GM19239 (cell line): ENCODE measurements around the gene NEUROD6.

ENCODE experiments used
- DNase-seq: peaks from one replicate; pipeline ENCODE4 v3.0.0; 2011; ENCODE audit warnings: low spot score; ENCODE audit not compliant: insufficient read length
- FAIRE-seq: peaks from 2 replicates; lab custom pipeline; 2011; peaks lifted over from hg19 to GRCh38; lab: Jason Lieb, UNC

Gene NEUROD6

DNA sequence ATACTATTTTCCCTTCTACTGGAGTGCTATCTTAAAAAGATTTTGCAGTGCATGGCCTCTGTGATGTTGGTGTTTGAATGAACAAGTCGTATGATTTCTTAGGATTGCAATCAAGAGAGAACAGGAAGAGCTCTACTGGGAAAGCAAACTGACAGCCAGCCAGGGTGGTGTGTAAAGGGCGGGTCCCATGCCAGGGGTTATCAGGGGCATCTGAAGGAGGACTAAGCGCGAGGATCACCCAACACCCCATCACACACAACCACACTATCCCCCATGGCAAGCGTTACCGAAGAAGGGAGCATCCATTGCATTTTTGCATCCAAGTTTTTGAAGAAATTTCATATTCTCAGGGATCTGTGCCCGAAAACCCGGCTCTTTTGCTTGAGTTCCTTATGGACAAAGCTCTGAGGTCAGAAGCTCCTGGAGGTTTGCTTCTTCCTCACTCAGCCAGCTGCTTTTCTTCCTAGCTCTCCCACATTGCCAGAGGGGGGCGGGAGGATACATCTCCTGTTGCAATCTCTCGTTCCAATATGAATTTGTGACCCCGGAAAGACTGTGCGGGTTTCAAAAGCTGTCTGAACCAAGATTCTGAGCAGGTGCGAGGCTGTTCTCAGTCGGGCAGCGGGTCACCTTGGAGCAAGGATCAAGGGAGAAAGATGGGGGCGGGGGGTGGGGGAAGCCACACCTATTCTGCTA is 5.2 kb downstream of the NEUROD6 start:
- no peak for FAIRE-seq
- DNase-seq, result no peak

DNA sequence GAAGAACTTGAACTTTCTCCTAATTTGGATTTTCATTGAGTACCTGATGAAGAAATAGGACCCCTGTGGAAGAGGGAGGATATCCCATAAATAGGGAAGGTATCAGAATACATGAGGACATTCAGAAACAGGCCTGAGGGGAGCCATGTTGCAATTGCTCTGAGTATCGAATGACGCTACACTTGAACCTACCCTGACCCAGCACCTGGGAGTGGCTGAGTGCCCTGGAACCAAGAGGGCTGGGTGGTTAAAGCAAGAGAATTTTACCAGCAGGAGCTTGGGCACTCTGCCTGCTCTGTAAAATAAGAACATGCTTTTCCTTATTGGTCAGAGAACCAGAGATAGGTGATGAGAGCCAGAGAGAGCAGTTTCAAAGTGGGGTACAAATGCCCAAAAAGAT is 7.2 kb downstream of the NEUROD6 start:
- no peak for DNase-seq
- FAIRE-seq, result no peak

DNA sequence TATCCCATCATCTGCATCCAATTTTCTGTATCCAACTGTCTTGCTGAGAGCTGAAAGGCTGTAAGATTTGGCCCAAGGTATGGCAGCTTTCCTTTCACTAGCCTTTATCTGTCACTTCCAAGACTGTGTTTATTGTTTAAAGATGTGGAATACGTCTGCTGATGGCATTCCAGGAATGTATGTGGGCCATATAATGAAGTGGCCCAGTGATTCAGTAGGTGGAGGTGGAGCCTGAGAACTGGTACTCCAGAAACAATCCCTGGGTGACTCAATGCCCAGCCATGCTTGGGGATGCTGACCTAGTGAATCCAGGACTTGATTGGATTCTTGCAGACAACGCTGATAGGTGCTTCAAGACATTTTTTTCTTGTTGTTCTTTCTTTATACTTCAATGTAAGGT is 13.5 kb downstream of the NEUROD6 start:
- DNase-seq, result no peak
- no peak for FAIRE-seq

DNA sequence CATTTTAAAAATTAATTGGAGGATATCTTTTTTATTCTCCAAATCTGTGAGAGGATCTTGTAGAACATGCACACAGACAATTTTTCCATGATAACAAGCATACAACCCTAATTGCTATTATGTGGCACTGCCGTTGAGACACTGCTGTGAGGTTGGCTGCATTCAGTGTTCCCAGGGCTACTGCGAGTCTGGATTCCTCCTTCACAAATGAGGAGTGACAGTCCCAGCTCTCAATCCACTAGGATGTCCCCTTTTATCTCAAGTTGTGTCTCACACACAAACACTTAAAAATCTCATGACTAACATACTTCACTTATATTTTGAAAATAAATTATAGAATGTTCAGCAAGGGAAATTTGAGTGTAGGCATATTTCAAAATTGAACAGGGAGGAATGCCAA is 14.1 kb downstream of the NEUROD6 start:
- DNase-seq, result no peak
- no peak for FAIRE-seq

DNA sequence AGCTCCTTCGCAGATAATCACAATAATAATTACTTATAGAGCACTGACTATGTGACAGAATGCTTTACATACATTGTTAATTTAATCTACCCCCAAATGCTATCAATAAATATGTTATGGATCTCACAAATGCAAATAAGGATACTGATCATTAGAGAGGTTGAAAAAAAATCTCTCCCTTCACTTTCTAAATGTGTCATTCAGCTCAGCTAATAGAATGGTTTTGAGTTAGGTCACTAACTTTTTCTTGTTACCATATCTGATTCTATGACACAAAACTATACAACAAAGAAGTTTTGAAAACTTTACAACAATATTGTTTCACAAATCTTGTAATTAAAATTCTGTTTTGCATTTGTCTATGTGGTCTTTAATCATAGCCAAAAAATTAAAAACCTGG is 17.4 kb downstream of the NEUROD6 start:
- FAIRE-seq, result no peak
- DNase-seq, result no peak

DNA sequence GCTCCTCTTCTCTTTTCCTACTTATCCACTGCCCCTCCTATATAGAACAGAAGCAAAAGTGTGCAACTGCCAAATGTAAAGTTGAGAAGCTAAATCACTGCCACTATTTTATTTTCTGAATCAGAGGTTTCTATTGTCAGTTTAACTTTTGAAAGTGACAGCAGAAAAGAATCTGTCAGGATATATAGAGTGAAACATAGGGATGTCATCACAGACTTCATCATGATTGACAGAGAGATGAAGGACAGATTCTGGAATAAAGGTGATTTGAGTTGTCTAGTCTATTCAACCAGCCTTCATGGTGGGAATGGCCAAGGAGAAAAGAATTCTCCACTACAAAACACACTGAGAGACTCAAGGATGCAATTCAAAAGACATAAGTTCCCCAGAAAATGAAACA is 19.9 kb downstream of the NEUROD6 start:
- FAIRE-seq (no peak), DNase-seq (no peak)

DNA sequence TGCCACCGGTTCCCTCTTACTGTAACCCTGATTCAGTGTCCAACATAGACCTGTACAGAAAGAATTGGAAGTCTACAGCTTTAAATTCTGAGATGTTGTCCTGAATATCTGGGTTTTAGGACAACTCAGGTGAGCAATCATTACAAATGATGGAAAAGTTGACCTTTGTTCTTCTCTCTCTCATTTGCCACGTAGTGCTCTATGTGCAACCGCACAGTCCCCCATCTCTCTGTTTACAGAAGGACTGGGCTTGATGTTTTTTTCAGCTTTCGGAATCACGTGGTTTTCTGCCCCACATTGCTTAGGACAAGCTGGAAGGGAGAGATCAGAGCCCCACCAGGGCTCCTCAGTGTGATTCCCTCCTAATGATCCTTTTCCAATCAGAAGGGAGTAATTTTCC is 22.2 kb downstream of the NEUROD6 start:
- DNase-seq (no peak), FAIRE-seq (no peak)

DNA sequence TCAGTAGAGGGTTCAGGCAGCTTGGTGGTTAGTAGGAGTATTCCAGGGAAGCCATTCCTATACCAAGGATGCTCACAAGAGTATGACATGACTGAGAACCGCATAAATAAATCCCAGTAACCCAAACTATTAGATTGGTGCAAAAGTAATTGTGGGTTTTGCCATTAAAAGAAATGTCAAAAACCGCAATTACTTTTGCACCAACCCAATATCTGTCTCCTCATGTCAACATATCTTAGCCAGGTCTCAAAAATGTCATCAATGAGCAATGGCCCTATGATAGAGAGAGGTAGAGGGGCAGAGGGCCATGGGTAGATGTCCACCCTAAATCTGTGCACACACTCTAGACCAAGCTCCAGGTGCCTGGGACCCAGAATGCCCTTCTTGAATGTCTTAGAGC is 23.6 kb downstream of the NEUROD6 start:
- FAIRE-seq, result no peak
- no peak for DNase-seq

DNA sequence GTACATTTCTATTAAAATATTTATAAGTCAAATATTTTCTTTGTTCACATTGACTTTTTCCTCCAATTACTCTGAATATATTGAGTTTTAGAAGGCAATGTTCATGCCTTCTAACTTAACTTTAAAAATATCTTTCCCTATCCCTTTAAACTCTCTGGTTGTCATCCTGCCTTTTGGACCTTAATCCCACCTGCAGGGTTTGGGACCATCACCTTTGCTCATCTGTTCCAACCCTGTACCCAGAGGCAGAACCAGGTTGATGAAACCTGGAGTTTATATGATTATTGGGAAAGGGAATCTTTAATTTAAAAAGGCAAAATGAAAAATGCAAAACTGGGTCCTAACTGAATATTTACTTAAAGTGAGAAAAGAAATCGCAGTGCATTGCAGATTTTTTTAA is 24.8 kb downstream of the NEUROD6 start:
- DNase-seq (no peak), FAIRE-seq (no peak)

DNA sequence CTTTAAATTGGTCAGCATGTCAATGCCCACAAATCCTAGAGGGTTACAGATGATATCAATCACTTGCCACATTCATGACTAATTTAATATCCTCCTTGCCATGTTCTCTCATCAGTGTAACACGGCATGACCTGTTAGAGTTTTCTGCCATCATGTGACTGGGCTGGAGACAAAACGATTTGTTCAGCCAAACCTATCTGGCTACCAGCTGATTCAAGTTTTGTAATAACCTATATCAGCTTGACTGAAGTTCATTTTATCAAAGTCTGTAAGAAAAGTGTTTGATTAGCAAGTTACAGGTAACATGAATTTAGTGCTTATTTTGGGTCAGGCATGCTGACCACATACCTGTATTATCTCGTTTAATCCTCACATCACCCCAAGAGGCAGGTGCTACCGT is 25.7 kb downstream of the NEUROD6 start:
- no peak for FAIRE-seq

DNA sequence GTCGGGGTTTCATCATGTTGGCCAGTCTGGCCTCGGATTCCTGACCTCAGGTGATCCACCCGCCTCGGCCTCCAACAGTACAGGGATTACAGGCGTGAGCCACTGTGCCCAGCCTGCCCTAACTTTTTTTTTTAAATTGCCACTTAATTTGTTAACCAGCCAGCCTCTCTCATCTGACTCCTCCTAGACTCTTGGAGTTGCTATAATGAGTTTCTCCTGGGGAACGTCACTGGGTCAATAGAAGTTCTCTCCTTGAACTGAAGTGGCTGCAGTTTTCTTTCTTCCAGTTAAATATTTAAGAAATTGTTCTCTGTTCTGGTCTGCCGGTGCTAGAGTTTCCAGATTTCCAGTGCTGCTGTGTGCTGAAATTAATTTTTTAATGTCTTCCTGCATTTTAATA is 27.6 kb downstream of the NEUROD6 start:
- no peak for FAIRE-seq
- DNase-seq, result no peak

More for the DNA sequence above, 25.7 kb downstream of the NEUROD6 start:
- no peak for DNase-seq

DNA sequence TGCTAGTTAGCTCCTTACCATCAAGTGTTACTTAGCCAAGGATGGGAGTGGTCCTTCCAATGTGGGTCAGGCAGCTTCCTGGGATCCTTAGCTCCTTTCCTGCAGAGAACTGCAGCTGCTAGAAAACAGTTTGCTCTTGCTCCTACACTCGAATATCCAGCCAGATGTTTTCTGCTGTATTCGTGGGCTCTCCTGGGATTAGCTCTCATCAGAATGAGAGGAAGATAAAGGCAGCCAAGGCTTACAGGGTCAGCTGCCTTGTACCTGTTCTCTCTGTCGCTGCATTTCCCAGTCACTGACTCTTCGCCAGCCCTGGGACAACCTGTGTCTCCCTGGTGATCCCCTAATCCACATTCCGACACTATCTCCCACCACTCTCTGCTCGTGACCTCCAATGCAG is 29.0 kb downstream of the NEUROD6 start:
- no peak for DNase-seq
- no peak for FAIRE-seq

DNA sequence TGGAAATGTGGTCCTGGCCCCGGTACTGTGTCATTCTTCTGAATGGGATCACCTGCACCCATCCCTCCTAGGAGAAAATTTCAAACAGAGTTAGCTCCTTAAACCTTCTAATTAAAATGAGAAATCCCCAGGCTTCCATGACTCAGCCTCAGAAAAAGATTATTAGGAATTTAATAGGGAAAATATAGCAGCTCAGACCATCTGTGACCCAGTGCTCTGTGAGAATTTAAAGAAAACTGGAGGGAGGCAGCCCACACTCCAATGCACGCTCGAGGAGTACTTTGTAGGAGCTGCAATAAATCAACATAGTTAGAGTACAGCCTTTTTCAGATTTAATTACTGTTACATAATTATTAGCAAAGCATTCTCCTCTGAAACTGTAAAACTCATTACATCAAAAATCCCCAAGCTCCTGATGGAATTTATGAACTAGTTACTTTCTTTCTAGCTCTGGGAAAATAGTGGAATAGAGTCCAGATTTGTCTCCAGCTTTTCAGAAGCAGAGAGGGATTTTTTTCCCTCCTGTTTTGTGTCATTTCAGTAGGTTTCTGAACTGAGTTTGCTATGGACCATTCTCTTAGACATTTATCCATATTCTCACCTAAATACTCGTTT is 30.1 kb downstream of the NEUROD6 start:
- no peak for FAIRE-seq
- no peak for DNase-seq

DNA sequence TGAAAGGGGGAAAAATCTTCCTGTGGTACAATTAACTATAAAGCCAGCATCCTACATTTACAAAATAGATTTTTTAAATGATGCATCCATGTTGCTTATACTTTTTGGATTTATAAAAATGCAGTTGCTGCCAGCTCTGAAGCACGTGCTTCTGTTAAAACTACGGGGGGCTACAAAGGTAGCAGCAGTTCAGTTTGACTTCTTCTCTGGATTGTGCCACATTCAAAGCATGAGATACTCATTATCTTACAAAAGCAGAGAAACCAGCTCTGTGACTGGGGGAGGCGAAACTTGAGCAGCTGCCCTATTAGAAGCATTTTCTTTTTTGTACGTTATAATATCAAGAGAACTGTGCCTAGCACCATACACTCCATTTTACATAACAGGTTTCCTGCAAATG is 31.1 kb downstream of the NEUROD6 start:
- DNase-seq (no peak), FAIRE-seq (no peak)

DNA sequence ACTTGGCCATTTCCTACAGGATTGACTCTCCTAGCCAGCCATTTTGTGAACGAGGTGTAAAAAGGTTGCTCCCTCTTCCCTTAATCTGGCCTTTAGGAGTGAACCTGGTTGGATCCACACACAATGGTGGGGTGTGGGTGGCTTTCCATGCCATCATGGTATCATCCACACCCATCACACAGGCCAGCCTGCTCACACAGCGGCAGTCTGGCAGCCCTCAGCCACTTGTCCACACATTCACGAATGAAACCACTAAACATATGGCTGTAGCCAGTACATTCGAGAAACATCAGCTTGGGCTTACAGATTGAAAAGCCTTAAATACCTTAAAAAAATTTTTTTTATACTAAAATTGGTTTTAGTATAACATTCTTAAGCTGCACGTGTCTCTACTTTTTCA is 31.9 kb downstream of the NEUROD6 start:
- no peak for DNase-seq
- no peak for FAIRE-seq

DNA sequence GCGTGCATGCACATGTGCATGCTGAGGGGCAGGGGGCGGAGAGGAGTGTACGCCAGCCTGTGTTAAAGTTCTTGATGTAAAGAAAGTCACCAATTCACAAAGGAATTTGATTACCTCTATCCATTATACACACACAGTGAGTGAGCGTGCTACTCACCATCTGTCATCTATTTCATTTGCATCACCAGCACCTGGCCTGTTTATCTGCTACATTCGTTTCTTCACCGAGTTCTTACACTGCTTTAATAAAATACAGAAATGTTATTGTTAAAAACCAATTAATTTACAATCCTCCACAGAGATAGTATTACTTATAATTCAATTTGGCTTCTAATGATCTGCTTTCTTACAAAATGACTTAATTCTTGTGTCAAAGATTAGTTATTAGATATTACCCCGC is 32.6 kb downstream of the NEUROD6 start:
- no peak for FAIRE-seq

DNA sequence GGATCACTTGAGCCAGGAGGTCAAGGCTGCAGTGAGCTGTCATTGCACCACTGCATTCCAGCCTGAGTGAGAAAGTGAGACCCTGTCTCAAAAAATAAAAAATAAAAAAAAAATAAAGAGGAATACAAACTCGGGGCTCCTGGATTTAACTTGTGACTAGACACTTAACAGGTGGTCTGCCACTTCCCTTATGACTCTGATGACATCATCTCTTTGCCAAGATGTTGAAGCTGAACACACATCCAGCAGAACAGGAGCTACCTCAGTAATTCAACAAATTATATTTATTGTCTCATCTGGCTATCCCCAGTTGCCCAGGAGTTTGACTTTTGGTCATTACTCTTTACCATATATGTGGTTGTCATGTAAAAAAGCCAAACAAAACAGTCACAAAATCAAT is 35.3 kb downstream of the NEUROD6 start:
- FAIRE-seq (no peak), DNase-seq (no peak)

More for the DNA sequence above, 32.6 kb downstream of the NEUROD6 start:
- DNase-seq, result no peak

DNA sequence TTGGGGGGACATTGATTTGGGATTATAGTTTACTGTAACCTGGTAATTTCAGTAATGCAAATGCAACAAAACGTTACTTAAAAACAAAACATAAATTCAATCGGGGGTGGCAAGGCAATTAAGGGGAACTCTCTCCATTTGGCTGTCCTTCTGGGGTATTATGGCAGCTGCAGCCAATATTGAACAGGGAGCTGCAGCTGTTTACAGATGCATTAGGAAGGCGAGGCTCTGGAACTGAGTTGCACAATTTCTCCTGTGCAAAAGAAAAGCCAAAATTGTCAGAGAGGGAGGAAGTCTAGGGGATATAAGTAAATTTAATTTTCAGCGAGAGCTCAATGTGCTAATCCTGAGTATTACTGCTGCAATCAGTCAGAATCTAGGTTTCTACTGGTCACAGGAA is 36.1 kb downstream of the NEUROD6 start:
- DNase-seq (no peak), FAIRE-seq (no peak)

DNA sequence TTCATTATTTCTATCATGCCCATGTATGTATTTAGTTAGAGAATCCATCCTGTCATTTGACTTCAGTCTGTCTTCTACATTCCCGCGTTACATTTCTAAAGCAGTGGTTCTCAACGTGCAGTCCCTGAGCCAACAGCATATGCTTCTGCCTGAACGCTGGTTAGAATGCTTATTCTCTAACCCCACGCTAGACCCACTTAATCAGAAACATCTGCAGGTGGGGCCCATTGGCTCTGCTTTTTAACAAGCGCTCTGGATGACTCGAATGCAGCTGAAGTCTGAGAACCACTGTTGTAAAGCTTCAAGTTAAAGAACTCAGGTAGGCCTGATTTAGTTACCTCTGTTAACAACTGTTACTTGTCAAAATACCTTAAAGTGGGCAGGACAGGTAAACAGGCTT is 38.2 kb downstream of the NEUROD6 start:
- DNase-seq (no peak), FAIRE-seq (no peak)

DNA sequence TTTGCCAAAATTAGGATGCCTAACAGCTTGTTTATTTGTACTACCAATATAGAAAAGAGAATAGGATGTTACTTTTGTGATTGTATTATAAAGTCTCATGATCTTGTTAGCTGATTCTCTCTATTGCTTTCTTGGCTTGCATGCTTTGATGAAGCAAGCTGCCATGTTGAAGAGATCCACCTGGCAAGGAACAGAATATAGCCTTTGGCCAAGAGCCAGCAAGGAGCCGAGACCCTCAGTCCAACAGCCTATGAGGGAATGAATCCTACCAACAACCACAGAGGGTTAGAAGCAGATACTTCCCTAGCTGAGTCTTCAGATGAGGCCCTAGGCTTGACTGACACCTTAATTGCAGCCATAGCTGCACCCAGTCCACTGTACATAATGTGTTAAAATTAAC is 41.2 kb downstream of the NEUROD6 start:
- FAIRE-seq (no peak), DNase-seq (no peak)

DNA sequence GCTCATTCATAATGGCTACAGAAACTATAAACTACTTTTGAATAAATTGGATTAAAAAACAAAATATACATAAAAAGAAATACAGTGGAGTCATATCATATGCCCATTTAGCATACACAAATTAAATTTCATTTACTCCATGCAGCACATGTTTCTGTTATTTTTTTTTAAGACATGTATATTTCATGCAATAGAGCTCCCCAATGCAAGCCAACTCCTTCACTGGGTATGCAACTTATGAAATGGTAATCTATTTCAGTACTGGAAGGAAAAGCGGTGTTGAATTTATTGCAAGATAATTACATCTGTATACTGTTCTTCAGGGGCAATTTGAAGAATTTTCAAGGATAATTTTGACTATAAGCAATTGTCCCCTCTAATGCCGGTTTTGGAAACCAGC is 49.9 kb downstream of the NEUROD6 start:
- no peak for DNase-seq
- FAIRE-seq, result no peak
